Measurements from ENCODE around the gene RGS18.
"Not testable (repeated sequence)": the region's sequence is repeated elsewhere in the genome, so short reads cannot be mapped to it uniquely, and the experiment has no call there.

Gene RGS18, protein sequence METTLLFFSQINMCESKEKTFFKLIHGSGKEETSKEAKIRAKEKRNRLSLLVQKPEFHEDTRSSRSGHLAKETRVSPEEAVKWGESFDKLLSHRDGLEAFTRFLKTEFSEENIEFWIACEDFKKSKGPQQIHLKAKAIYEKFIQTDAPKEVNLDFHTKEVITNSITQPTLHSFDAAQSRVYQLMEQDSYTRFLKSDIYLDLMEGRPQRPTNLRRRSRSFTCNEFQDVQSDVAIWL

DNA sequence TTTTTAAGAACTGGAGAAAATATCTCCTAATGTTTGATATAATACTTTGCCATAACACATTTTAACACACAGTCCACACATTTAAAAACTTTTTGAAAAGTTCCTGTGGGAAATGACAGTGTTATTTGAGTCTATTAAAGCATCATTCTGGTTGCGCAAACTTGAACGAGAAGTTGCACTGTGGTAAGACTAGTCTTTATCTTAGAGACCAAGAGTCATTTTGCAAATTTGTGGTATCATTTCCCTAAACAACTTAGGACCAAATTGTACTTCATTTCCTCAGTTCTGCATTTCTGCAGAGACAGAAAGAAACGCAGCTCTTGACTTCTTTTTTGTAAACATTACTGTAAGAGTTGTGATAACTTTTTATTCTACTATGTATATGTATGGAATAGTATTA is at the start of gene RGS18:
RGS18 (plus strand) TSS at position 282 of the 400 bp plus-strand sequence. CDS start 176 bp downstream, outside the sequence.
- DNase-seq, result no peak

DNA sequence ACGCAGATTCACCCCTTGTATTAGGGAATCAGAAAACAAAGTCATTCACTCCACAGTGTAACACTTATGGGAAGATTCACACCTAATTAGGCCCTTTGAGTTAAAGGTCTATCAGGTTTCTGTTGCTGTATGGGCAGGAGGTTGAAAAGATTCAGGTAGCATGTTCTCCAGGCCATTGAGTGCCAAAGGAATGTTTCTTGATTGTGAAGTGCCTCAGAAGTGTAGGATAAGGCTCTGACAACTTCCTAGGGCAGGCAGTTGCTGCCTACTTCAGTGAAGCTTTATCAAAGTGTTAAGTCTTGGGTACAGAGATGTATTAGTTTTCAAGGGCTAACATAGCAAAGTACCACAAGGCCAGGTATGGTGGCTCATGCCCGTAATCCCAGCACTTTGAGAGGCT is 48.7 kb upstream of the RGS18 start:
- DNase-seq, result no peak

DNA sequence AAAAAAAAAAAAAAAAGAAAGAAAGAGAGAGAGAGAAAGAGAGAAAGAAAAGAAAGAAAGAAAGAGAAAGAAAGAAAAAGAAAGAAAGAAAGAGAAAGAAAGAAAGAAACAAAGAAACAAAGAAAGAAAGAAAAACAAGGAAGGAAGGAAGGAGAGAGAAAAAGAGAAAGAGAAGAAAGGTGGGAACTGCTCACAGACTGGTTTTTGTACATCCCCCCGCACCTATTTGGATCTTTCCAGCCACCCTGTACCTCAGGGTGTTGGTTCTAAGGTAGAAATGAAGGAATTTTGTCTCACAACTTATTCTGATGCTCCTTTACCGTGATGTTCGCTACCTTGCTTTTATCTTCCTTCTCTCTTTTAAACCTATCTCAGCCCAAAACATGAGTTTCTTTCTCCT is 43.3 kb upstream of the RGS18 start:
- DNase-seq, result no peak

DNA sequence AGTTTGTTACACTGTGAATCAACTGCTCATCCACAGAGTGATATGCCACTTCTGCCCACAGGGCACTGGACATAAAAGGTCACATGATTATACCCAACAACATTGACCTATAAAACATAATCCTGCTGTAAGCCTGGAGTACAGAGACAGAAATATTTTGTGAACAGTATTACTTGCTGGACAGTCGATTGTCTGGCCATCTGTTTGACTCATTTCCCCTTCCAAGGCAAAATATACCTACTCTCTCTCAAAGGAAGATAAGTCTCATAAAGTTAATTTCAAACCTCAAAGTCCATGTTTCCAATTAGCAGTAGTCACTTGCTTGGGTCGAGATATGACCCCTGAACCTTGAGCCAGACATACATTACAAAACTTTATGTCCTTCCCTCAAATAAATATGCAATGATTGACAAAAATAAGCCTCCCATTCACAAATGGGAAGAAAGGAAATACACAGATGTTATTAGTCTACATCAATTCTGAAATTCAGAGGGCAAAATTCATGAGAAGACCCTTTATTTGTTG is 39.3 kb upstream of the RGS18 start:
- no peak for DNase-seq

DNA sequence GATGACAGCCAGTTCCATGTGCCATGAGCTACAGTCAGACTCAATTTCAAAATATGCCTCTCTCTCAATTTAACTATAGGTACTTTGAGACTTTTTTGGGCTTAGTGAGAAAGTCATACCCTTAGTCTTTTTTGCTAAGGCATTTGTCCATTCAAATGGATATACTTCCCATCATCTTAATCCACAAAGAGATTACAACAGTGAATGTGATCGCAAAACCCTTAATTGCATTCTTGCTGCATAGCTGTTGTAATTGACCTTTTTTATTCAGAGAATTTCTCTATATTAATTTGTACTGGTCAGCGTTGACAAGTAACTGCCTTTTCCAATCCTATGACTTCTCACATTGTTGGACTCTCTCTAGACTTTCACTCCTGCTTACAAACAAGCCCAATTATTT is 38.6 kb upstream of the RGS18 start:
- no peak for DNase-seq

DNA sequence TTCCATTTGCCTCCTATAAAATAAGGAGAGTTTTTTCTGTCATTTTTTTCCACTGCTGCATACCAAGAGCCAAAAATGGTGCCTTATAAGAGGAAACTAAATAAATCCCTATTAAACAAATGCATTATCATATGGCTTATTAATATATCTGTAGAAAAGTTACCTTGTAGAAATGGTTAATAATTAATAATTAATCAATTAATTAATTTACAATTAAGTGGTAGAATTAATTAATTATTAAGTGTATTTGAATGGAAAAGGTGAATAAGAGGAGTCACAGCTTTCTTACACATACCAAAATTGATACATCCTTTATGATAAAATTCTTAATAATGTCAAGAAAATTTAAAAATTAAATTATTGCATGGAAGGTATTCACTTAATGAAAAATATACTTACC is 35.6 kb upstream of the RGS18 start:
- no peak for DNase-seq

DNA sequence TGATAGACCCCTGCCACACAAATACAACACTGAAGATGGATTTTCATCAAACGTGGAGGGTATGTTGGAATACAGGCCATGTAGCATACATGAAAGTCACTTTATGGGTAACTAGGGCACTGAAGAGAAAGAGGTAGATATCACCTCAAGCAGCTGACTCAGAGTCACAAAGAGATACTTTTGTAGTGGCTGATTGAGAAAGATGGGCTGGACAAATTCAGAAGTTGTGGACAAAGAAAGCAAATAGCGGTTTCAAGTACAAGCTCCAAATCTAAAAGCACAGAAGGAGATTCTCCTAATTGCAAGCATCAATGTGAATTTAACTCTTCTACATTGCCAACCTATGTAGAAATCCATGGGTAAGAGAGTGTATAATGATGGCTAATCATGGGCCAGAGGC is 35.0 kb upstream of the RGS18 start:
- no peak for DNase-seq

DNA sequence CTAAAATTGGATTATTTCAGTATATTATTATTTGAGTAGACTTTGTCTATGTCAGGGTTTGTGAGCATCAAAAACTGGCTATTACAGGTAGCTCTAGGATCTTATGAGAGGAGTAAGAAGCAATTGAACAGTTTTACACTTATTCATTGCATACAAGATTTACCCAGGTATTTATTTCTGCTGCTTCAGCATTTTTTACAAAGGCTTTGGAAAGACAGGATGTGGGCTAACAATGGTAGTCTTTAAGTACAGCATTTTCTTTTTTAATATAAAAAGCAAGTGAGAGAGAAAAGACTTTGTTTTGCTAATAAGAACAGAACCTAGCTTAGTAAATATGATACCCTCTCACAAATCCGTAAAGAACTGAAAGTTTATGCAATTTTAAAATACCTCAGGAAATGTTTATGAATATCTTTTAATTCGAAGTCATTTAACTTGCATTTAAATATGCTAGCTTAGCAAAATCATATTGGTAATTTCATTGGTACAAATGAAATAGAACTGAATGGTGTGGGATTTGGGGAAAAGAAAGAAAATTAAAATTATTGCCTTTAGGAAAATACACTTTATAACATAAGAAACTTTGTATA is 32.1 kb upstream of the RGS18 start:
- DNase-seq, result no peak

DNA sequence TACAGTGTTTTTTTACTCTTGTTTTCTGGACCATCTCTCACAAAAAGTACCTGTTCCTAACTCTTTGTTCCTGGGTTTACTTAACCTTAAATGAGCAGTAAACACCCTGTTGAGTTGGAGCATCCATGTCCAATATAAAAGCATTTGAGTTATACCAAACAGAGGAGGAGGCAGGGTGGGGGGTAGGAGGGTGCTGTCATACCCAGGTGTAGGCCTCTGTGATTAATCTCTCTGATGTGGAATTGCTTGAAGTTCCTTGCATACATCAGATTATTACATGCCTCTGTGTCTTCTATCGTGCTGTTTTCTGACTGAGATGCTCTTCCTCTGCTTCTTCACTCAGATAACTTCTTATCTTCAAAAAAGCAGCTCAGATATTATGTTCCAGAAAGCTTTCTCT is 28.1 kb upstream of the RGS18 start:
- DNase-seq, result no peak

DNA sequence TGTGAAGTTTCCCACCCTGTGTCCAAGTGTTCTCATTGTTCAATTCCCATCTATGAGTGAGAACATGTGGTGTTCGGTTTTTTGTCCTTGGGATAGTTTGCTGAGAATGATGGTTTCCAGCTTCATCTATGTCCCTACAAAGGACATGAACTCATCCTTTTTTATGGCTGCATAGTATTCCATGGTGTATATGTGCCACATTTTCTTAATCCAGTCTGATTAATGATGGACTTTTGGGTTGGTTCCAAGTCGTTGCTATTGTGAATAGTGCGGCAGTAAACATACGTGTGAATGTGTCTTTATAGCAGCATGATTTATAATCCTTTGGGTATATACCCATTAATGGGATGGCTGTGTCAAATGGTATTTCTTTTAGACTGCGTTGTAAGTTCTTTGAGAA is 27.4 kb upstream of the RGS18 start:
- not testable (repeated sequence) for DNase-seq

DNA sequence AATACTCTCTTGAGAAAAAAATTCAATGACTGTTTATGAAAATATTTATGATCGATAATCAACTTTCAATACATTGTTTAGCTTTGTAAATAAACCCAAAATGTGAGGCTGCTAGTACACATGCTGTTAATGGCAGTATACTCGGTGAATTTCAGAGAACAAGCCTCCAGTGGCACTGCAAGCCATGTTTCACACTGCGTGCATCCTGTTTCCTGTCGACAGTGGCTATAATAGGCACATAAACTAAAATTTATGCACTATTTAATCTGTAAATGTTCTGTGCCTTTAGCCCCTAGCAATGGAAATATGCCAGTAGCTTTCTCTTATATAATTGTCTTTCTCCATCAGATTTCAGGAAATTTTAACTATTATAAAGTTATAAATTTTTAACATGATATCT is 26.3 kb upstream of the RGS18 start:
- no peak for DNase-seq

DNA sequence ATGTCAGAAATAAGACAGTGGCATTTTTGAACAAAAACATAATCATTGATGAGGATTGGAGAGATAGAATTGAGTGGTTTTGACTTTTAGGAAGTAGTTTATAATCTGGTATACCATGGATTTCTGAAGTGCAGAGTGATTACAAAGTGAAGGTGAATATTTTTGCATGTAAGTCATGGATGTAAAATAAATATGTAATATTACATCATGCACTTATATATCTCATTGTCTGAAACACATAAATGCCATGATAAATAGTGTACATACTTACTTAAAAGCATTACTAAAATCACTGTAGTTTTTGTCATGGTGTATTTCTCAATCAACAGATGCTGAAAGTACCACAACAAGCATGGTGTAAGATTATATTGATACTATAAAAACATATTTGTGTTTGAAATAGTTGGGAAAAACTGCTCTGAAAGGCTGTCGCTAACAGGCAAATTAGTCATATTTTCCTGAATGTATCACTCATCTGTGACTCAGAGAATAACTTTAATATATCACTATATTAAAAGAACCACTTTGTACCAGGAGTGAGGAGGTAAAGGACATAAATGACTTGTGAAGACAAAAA is 24.8 kb upstream of the RGS18 start:
- DNase-seq, result no peak

DNA sequence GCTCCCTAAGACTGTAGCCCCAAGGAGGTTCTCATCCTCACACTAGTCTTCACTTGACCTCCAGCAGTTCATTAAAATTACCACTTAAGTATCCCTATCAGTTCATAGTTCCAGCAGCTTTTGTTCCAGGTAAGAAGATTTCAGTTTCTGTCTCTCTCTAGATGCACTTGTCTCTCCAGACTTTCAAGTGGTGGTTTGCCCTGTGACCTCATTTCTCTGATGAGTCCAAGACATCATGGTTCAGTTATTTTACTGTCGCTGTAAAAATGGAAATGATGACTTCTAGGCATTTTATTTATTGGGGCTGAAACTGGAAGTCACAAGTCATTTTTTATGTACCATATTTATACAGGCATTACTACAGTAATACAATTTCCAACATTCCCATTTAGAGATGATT is 17.9 kb upstream of the RGS18 start:
- DNase-seq, result no peak

DNA sequence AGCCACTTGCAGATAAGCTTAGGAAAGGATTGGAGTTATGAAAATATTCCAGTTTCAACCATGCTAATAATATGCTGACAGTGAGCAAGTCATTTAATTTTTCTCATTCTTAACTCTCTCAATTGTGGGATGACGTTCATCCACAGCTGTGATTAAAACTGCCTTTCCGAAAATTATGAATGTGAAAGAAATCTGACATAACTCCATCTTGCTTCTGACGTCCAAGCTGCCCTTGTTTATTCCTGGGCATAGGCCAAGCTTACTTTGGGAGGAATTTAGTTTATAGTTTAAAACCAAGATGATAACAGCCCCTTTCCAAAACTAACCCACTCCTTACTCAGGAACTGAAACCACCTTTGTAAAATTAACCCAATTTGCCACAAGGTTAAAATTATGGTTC is 11.0 kb upstream of the RGS18 start:
- DNase-seq, result no peak

DNA sequence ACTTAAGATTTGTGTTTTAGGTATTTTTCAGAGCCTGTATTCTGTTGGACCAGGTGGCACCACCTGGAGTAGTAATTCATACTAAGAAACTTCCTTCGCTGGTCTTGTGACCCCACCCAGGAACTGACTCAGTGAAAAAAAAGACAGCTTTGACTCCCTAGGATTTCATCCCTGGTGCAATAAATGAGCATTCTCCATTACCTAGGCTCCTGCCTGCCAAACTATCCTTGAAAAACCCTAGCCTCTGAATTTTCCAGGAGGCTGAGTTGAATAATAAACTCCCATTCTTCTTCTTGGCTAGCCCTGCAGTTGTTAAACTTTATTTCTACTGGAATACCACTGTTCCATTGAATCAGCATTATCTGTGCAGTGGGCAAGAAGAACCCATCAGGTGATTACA is 10.6 kb upstream of the RGS18 start:
- DNase-seq, result no peak

DNA sequence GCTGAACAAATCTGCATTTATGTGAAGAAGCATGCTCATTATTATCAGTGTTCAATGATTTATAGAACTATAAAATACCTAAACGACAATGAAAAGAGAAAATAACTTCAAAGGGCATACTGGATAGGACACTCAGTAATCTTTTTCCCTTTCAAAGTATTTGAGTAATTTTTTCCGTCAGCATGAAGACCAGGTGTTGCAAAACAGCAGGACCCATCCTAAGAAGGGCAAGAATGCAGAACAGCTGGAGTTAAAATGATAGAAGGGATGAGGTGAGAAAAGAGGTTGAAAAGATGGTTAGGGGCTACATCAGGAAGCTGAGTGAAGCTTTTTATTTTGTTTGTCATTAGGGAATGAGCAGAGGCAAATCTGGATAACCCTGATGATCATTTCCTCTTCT is 7.1 kb upstream of the RGS18 start:
- DNase-seq, result no peak

DNA sequence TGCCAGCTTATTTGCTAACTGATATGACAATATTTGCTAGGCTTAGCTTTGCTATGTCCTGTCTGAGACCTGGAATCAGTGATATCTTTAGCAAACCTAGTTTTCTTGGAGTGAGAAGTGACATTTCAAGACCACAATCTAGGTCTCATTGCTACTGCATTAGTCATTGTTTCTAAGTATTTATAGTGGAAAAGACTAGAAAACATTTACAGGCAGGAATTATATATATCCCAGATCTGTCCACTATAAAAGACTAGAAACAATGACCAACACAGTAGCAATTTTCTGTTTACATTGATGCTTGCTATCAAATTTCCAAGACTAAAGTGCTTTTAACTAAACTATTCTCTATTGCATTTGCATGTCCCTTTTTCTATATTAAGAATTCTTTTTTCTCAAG is 5.0 kb upstream of the RGS18 start:
- no peak for DNase-seq

DNA sequence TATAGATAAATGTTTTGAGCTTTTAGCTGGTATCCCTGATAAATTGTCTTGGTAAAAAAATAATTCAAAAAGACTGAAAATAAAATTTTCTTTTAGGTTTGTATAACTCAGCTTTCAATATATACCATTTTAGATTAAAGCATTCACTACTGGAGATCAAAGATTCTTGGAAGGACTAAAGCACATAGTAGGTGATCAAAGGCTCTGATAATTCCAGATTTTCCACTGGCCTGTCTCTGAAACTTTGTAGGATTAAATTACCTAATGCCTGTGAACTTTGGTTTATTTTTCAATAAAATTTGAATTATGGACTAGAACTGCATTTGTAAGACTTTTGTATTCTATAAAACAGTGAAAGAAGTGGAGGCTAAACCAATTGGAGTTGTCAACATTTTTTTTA is 1.2 kb upstream of the RGS18 start:
- no peak for DNase-seq

DNA sequence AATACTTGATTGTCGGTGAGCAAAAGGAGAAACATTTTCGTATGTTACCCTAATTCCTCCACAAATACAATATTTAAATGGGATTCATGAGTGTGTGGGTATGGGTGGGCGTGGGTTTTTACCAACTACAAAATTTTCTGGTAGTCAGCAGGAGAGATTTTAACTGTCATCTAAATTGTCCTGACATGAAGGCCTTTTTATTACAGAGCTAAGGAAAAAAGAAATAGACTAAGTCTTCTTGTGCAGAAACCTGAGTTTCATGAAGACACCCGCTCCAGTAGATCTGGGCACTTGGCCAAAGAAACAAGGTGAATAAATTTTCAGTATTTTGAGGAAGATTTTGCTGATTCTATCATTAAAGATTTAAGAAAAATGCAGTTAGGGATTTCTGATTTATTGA is 752 bp downstream of the RGS18 start:
- DNase-seq, result no peak

DNA sequence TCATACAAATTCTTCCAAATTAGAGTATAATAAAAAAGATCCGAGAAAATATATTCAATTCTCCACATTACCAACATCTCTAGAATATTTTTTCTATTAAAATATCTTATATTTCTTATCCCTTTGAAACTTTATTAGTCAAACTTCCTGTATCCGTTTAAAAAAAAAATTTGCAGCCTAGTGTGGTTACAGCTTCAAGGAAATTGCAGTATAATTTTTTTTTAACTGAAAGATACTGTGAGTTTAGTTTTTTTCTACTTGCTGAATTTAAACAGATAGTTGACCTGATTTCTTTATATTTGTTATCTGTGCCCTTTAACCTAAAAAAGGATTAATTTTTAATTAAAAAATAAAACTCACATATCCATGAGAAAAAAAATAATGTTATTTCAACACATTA is 1.5 kb downstream of the RGS18 start:
- no peak for DNase-seq

DNA sequence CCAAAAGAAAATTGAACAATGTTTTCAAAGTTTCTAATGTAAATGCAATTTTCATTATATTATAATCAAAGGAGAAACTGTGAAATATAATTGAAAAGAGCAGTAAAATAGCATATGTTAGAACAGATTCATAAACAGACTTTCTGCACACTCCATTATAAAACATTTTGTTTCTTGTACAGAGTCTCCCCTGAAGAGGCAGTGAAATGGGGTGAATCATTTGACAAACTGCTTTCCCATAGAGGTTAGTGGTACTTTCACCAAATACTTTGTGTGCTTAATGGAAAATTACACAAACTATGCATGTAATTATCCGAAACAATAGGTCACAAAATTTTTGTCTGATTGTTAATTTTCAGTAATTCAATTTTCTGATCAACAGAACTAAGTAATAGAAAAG is 1.9 kb downstream of the RGS18 start:
- no peak for DNase-seq

DNA sequence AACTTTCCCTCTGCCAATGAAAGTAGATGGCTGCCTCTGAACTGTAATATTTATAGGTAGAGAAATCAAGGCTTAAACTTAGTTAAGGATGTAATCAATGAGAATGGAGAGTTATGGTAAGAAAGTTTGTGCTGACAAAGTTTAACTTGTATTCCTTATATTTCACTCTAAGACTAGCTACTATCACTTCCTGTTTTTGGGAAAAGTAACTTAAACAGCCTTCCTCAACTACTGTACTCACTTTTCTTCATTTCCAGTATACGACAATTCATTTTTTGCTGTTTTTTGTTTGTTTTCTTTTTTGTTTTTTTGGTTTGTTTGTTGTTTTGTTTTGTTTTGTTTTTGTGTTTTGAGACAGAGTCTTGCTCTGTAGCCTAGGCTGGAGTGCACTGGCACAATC is 3.7 kb downstream of the RGS18 start:
- DNase-seq, result no peak

DNA sequence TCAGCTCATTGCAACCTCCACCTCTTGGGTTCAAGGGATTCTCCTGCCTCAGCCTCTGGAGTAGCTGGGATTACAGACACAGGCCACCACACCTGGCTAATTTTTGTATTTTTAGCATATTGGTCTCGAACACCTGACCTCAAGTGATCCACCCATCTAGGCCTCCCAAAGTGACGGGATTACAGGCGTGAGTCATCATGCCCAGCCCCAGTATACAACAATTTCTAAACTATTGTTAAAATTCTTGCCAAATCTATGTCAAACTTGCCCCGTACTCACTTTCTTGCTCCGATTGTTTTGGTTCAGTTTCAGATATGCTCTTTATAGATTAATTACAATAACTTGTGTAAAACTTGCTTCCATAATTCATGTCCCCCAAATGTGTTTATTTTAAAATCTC is 4.1 kb downstream of the RGS18 start:
- DNase-seq, result no peak

DNA sequence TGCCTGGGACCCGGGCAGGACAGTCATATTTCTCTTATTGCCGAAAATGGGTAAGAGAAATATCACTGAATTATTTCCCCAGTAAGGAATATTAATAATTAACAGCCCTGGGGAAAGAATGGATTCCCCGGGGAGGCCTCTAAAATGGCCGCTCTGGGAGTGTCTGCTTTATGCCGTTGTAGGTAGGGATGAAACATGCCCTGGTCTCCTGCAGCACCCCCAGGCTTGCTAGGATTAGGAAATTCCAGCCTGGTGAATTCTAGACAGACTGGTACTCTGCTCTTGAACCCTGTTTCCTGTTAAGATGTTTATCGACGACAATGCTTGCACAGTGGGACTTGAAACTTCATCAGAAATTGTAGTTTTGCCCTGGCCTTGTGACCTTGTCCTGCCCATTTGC is 6.7 kb downstream of the RGS18 start:
- not testable (repeated sequence) for DNase-seq

DNA sequence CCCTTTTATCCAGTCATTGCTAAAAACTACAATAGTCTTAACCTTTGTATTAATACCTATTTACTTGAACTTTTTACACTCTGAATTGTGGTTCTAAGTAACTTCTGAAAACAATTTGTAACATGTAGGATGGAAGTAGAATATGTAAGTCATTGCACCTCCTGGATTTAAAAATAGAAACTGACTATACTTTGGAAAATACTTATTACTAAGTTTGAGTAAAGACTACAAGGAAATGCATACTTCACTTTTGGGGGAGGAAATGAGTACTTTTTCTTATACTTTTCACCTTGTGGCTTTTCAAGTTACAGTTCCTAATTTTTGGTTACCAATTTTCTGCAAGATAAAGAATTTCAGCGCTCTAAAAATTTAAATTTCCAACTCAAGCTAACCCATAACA is 8.7 kb downstream of the RGS18 start:
- DNase-seq, result no peak

All from NCI-H1930 (cell line).